KOPT-K1 (cell line): Measurements from ENCODE around the gene HYI.
"Not testable (repeated sequence)": the region's sequence is repeated elsewhere in the genome, so short reads cannot be mapped to it uniquely, and the experiment has no call there.

Experiments
- H3K27ac ChIP-seq: fragments of 200-600 bp; sonication (generic); 2 replicates; pipeline ENCODE4 v1.5.1; 2016; ENCODE audit warnings: antibody characterized with exemption, mild to moderate bottlenecking, low read depth, low read length; ENCODE audit not compliant: poor library complexity, severe bottlenecking
- H3K36me3 ChIP-seq: fragments of 200-600 bp; sonication (generic); 2 replicates; pipeline ENCODE4 v1.5.1; 2017; ENCODE audit warnings: antibody characterized with exemption, mild to moderate bottlenecking, low read length, moderate library complexity; ENCODE audit not compliant: insufficient read depth
- H3K9me3 ChIP-seq: fragments of 200-600 bp; sonication (generic); 2 replicates; pipeline ENCODE4 v1.5.1; 2017; ENCODE audit warnings: antibody characterized with exemption, low read length, mild to moderate bottlenecking; ENCODE audit not compliant: insufficient read depth, poor library complexity, severe bottlenecking

HYI gene

DNA sequence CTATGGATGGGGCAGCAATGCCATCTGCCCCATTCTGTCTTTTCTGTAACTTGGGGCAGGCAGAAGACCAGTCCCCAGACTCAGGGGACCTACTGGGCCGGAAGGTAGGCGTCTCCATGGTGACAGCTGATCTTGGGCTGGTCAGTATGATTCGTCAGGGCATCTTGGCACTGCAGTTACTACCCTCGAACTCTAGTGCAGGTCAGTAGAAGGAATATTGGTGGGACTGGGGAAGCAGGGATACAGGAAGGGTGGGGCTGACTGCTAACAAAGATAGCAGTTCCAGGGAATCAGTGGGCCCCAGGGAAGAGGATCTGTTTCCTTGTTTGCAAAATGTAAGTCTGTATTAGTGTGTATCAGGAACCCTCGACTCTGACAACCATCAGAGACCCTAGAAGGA is 37.8 kb downstream of the HYI start:
- Histone ChIP-seq H3K9me3 (no peaks in the 10 kb centered on the region), H3K36me3 (peaks cover 74% of the 10 kb centered on the region), H3K27ac (no peak overlapping the region)

DNA sequence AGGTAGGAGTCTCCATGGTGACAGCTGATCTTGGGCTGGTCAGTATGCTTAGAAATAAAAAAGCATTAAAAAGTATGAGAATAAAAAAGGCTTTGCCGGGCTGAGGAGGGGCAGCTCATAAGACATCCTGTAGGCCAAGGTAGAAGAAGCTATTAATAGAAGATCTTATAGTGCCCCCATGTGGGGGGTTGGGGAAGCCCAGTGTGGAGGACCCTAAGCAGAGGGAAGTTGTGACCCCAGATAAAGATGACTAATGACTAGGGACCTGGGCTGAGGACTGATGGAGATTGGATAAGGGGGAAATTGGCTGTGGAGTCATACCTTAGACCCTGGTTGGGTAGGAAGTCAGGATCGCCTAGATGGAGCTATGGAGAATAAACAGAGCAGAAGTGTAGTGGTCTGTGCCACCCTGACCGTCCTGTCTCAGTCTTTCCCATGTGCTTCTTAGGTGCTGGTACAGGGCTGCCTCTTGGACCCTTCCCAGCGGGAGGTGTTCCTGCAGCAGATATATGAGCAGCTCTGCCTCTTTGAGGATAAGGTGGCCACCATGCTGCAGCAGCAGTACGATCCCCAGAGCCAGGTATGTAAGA is 39.0 kb downstream of the HYI start:
- Histone ChIP-seq H3K9me3 (no peaks in the 10 kb centered on the region), H3K27ac (no peak overlapping the region), H3K36me3 (peaks cover 67% of the 10 kb centered on the region)

DNA sequence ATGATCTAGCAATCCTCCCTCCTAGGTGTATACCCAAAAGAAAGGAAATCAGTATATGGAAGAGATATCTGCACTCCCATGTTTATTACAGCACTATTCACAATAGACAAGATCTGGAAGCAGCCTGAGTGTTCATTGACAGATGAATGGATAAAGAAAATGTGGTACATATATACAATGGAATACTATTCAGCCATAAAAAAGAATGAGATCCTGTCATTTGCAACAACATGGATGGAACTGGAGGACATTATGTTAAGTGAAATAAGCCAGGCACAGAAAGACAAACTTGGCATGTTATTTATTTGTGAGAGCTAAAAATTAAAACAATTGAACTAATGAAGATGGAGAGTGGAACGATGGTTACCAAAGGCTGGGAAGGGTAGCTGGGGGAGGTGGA is 40.3 kb downstream of the HYI start:
- not testable (repeated sequence) for H3K27ac ChIP-seq, H3K9me3 ChIP-seq
- peaks cover 67% of the 10 kb centered on the region for H3K36me3 ChIP-seq

DNA sequence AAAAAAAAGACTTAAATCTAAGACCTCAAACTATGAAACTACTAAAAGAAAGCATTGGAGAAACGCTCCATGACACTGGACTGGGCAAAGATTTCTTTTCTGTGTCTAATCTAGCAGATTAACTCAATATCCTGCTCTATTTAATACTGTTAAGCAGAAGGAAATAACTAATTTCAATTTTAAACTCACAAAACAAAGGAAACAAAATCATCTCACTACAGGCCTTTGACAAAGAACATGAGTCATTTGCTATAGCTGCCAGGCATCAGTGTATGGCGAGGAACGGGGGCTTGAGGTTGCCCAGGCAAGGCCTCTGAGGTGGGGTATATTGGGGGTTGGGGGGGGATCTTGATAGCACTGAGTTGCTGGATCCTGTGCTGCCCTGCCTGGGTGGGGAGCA is 43.2 kb downstream of the HYI start:
- no peaks in the 10 kb centered on the region for H3K9me3 ChIP-seq
- H3K36me3 ChIP-seq, result peaks cover 63% of the 10 kb centered on the region
- no peak overlapping the region for H3K27ac ChIP-seq

DNA sequence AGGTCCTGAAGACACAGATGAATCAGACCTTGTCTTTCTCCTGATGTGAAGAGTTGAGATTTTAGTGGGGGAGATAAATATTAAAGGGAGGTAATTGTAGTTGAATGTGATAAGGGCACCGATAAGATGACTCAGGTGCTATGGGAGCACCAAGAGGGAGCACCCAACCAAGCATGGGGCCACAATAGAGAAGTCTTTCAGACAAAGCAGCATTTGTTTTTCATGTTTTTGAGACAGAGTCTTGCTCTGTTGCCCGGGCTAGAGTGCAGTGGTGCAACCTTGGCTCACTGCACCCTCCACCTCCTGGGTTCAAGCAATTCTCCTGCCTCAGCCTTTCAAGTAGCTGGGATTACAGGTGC is 47.9 kb downstream of the HYI start:
- Histone ChIP-seq H3K27ac (no peak overlapping the region), H3K9me3 (no peaks in the 10 kb centered on the region), H3K36me3 (peaks cover 73% of the 10 kb centered on the region)

DNA sequence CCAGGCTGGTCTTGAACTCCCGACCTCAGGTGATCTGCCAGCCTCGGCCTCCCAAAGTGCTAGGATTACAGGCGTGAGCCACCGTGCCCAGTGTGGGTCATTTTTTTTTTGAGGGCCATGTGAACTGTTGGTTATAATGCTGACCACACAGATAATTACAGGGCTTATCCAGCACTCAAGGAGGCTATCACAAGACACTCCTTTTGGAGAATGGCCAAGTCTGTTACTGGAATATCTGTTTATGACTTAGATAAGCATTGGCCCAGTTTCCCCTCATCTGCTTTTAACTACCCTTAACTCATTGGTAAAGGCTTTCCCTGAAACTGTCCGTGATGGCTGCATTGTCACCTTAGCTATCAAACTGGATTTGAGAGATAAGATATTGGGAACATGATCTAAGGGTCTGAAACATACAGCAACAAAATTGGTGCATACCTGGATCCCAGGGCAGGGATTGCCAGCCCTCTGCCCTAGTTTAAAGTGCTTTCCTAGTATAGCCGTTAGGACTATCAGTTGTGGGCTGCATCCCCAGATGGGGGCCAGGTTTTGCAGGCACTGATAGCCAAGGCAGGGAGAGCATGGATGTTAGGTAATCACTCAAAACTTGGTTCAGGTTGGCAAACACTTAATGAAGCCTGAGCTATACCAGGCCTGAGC is 48.4 kb downstream of the HYI start:
- Histone ChIP-seq H3K36me3 (peaks cover 72% of the 10 kb centered on the region), H3K9me3 (no peaks in the 10 kb centered on the region), H3K27ac (no peak overlapping the region)

DNA sequence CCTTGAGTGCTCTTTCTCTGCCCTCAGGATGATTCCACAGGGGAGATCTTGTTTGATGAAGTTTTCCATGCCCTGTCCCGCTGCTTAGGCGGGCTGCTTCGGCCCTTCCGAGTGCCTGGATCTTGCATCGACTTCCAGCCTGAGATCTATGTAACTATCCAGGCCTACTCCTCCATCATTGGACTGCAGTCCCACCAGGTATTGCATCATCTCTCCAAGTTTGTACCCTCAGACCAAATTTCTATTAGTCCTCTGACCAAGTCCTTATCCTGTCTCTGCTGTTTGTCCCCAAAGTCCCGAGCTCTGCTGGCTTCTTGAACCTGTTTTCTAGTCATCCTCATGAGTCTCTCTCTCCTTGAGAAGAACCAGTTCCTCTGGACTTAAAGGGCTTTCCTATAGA is 49.4 kb downstream of the HYI start:
- H3K27ac ChIP-seq, result no peak overlapping the region
- peaks cover 65% of the 10 kb centered on the region for H3K36me3 ChIP-seq
- no peaks in the 10 kb centered on the region for H3K9me3 ChIP-seq

DNA sequence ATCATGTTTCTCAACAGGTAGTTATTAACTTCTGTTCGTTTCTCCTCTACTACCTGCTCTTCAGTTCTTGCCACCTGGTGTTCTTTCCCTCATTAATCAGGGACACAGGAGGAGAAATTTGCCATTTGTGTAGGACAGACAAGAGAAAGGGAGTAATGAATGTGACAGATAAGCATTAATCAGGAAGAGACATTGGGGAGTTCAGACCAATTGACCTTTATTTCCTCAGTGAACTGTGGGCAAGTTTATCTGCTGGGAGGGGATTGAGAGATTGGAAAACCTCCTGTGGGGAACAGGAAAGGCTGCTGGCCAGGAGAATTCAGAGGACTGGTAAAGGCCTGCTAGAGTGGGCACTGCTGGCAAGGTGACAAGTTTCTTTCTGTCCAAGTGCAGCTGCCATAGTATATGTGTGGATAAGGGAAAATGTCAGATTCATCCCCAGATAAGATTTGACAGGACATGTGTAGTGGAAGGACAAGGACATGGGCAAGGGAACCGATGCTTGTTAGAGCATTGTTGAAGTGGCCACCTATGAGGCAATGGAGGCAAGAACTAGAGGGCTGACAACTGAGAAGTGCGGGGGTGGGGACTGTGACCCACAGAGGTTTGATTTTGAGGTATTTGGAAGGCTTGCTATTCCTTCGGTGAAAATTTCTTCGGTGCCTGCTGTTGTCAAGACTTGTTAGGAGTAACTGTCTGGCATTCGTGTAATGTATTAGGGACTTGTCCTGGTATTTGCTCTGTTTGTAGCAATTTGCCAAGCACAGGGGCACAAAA is 51.5 kb downstream of the HYI start:
- no peaks in the 10 kb centered on the region for H3K9me3 ChIP-seq
- peaks cover 48% of the 10 kb centered on the region for H3K36me3 ChIP-seq
- no peak overlapping the region for H3K27ac ChIP-seq
